ENCODE data around the gene VASN.
A peak's percentile ranks its signal among the peaks of the same experiment; 100 is the strongest.
"Not testable (repeated sequence)": the region's sequence is repeated elsewhere in the genome, so short reads cannot be mapped to it uniquely, and the experiment has no call there.

The VASN gene

GRCh38 chr16:4328782-4329775 is 42.6 kb upstream of the VASN start:
- no peaks in the 10 kb centered on the region for H3K9me3 ChIP-seq
- no peak overlapping the region for H3K4me3 ChIP-seq (ENCODE audit: low read depth in 1 of 2, low read length in 1 of 2)
- H3K36me3 ChIP-seq = no peaks in the 10 kb centered on the region
- H3K27me3 ChIP-seq = peaks cover 43% of the 10 kb centered on the region
- no peak overlapping the region for H3K27ac ChIP-seq
- TF ChIP-seq CTCF (IDR thresholded peaks at IDR 0.05) = no peak
- H3K4me1 ChIP-seq (ENCODE audit: control insufficient read depth in 1 of 2, insufficient read depth in 1 of 2, low read depth in 1 of 2, low read length in 1 of 2) = peaks cover 14 to 19% of the 10 kb centered on the region in 2 experiments

DNA sequence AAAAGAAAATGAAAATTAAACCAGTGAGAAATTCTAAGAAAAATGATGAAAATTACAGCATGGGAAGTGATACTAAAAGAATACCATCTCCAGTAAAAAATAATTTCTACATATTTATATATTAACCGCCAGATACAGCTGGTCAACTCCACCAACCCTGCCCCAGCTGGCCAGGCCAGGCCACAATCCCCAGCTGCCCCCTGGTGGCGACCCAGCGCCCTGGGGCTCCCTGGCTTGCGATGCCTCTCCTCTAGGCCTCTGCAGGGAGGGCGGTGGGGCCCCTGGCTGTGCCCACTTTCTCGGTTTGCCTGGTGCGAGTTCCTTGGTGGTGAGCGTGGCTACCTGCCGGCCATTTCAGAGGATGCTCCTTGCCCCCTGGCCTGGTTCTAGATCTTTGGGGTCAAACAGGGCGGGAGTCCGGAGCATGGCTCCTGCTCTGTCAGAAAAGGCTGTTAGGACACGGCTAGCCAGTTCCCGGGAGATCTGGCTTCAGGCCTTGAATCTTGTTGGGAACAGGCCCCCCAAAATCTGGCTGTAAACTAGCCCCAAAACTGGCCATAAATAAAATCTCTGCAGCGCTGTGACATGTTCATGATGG is 41.3 kb upstream of the VASN start:
- H3K4me1 ChIP-seq (ENCODE audit: control insufficient read depth in 1 of 2, insufficient read depth in 1 of 2, low read depth in 1 of 2, low read length in 1 of 2) = peaks cover 11 to 16% of the 10 kb centered on the region in 2 experiments
- no peaks in the 10 kb centered on the region for H3K9me3 ChIP-seq
- no peak overlapping the region for H3K27ac ChIP-seq
- H3K4me3 ChIP-seq (ENCODE audit: low read depth in 1 of 2, low read length in 1 of 2) = no peak overlapping the region
- H3K27me3 ChIP-seq = peaks cover 43% of the 10 kb centered on the region
- TF ChIP-seq CTCF (IDR thresholded peaks at IDR 0.05) = peak; percentile 78
- H3K36me3 ChIP-seq = no peaks in the 10 kb centered on the region

GRCh38 chr16:4332083-4332482 is 39.6 kb upstream of the VASN start:
- Histone ChIP-seq H3K4me1 (ENCODE audit: control insufficient read depth in 1 of 2, insufficient read depth in 1 of 2, low read depth in 1 of 2, low read length in 1 of 2) (peaks cover 9 to 14% of the 10 kb centered on the region in 2 experiments), H3K4me3 (ENCODE audit: low read depth in 1 of 2, low read length in 1 of 2) (no peak overlapping the region), H3K27ac (no peak overlapping the region), H3K27me3 (peaks cover 32% of the 10 kb centered on the region), H3K9me3 (no peaks in the 10 kb centered on the region), H3K36me3 (no peaks in the 10 kb centered on the region)
- no peak for TF ChIP-seq CTCF (IDR thresholded peaks at IDR 0.05)

DNA sequence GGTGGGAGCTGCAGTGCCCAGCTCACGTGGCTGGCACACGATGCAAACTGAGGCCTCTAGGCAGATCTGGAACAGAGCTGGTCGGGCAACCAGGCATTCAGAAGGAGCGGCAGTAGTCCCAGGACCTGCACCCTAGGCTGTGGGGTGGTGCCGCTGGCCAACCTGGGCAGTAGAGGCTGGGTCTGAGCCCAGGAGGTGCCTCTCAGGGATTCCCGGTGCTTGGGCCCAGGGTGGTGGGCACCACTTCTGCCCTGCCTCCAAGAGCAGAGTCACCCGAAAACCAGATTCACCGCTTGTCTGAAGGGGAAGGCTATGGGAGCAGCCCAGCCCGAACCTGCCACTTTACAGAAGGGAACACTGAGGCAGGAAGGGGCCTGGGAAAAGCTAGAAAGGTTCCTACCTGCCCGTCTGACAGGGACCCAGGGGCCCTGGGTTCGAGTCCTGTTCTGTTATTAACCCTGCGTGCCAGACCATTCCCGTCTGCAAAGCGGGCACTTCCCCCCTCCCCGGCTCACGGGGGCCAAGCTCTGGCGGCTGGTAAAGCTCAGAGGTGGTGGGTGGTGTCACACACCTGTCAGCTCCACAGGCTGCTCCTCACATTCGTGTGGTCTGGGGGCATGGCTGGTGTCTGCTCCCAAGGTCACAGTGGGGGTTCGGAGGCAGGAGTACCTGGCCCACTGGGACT is 38.9 kb upstream of the VASN start:
- Histone ChIP-seq H3K36me3 (no peaks in the 10 kb centered on the region), H3K4me3 (ENCODE audit: low read depth in 1 of 2, low read length in 1 of 2) (no peak overlapping the region), H3K27ac (no peak overlapping the region), H3K4me1 (ENCODE audit: control insufficient read depth in 1 of 2, insufficient read depth in 1 of 2, low read depth in 1 of 2, low read length in 1 of 2) (peaks cover 7 to 8% of the 10 kb centered on the region in 2 experiments), H3K27me3 (peaks cover 25% of the 10 kb centered on the region), H3K9me3 (no peaks in the 10 kb centered on the region)
- TF ChIP-seq CTCF (IDR thresholded peaks at IDR 0.05) = no peak

DNA sequence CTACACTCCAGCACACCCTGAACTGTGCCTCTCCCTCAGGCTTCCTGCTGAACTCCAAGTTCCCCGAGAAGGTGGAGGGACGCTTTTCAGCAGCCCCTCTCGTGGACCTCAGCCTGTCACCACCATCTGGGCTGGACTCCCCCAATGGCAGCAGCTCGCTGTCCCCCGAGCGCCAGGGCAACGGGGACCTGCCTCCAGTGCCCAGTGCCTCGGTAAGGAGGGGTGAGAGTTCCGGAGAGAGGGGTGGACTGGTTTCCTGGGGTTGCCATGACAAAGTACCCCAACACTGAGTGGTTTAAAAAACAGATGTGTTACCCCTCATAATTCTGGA is 38.4 kb upstream of the VASN start:
- peaks cover 5% of the 10 kb centered on the region for H3K36me3 ChIP-seq
- peaks cover 20% of the 10 kb centered on the region for H3K27me3 ChIP-seq
- no peaks in the 10 kb centered on the region for H3K9me3 ChIP-seq
- peaks cover 2 to 3% of the 10 kb centered on the region in 2 experiments for H3K4me1 ChIP-seq (ENCODE audit: control insufficient read depth in 1 of 2, insufficient read depth in 1 of 2, low read depth in 1 of 2, low read length in 1 of 2)
- H3K27ac ChIP-seq = no peak overlapping the region
- H3K4me3 ChIP-seq (ENCODE audit: low read depth in 1 of 2, low read length in 1 of 2) = no peak overlapping the region
- TF ChIP-seq CTCF (IDR thresholded peaks at IDR 0.05) = no peak

GRCh38 chr16:4333714-4334113 is 37.9 kb upstream of the VASN start:
- not testable (repeated sequence) for H3K27ac ChIP-seq; H3K9me3 ChIP-seq; H3K4me3 ChIP-seq (ENCODE audit: low read depth in 1 of 2, low read length in 1 of 2); H3K4me1 ChIP-seq (ENCODE audit: control insufficient read depth in 1 of 2, insufficient read depth in 1 of 2, low read depth in 1 of 2, low read length in 1 of 2); H3K36me3 ChIP-seq
- peaks cover 15% of the 10 kb centered on the region for H3K27me3 ChIP-seq

All from neutrophil (primary cell).